GM21528 (cell line): ENCODE results near the gene NADK2.

Source experiments
- ATAC-seq: cut with Tn5 transposase; IDR thresholded peaks from one replicate; pipeline ENCODE4 v1.9.1; 2021; ENCODE audit warnings: mild to moderate bottlenecking, moderate library complexity; ENCODE audit not compliant: unreplicated experiment, low FRiP score

NADK2 gene

GRCh38 chr5:36251218-36251617 is 9.5 kb upstream of the NADK2 start:
- no peak for ATAC-seq

- no peak for ATAC-seq
These were observed 8.7 kb upstream of the NADK2 start for GRCh38 chr5:36250427-36250826.

- no peak for ATAC-seq
These were observed 4.5 kb upstream of the NADK2 start for GRCh38 chr5:36246036-36246800.

GRCh38 chr5:36244076-36244475 is 2.4 kb upstream of the NADK2 start:
- ATAC-seq, result no peak

GRCh38 chr5:36243653-36244052 is 1.9 kb upstream of the NADK2 start:
- ATAC-seq, result no peak

GRCh38 chr5:36242534-36243485 is 1.1 kb upstream of the NADK2 start:
- ATAC-seq, result no peak

- peak; percentile 30 for ATAC-seq
These were observed 720 bp downstream of the NADK2 start for GRCh38 chr5:36240779-36241630.

GRCh38 chr5:36239370-36240293 is 2.1 kb downstream of the NADK2 start:
- no peak for ATAC-seq

GRCh38 chr5:36238502-36239295 is 3.0 kb downstream of the NADK2 start:
- no peak for ATAC-seq

- no peak for ATAC-seq
These were observed 4.0 kb downstream of the NADK2 start for GRCh38 chr5:36237751-36238150.

- no peak for ATAC-seq
These were observed 4.9 kb downstream of the NADK2 start for GRCh38 chr5:36236801-36237200.

GRCh38 chr5:36232533-36232932 is 9.2 kb downstream of the NADK2 start:
- ATAC-seq, result no peak

- no peak for ATAC-seq
These were observed 11.5 kb downstream of the NADK2 start for GRCh38 chr5:36230151-36230790.

GRCh38 chr5:36228505-36228904 is 13.2 kb downstream of the NADK2 start:
- no peak for ATAC-seq

GRCh38 chr5:36227046-36227445 is 14.7 kb downstream of the NADK2 start:
- no peak for ATAC-seq

- ATAC-seq, result no peak
These were observed 19.1 kb downstream of the NADK2 start for GRCh38 chr5:36222620-36223019.

GRCh38 chr5:36217988-36218387 is 23.7 kb downstream of the NADK2 start:
- no peak for ATAC-seq

GRCh38 chr5:36217567-36217966 is 24.2 kb downstream of the NADK2 start:
- no peak for ATAC-seq
